Type B pancreatic cell (in vitro differentiated cells): ENCODE data around the gene OR4D9. TPM values are rescaled to one million over a fixed set of nuclear protein-coding genes. Genes with fewer than 3 reads are reported as not detected.

Source experiments
- DNase-seq: peaks from one replicate; pipeline ENCODE4 v3.0.0; 2021; ENCODE audit warnings: mixed read lengths; ENCODE audit not compliant: unreplicated experiment; ENCODE audit errors: extremely low spot score
- H3K27ac Mint-ChIP-seq: 2 replicates; pipeline ENCODE4 v1.8.0; 2021; ENCODE audit warnings: mild to moderate bottlenecking, mixed read lengths
- H3K27me3 Mint-ChIP-seq: 2 replicates; pipeline ENCODE4 v1.8.0; 2021; ENCODE audit warnings: mixed read lengths
- H3K36me3 Mint-ChIP-seq: 2 replicates; pipeline ENCODE4 v1.8.0; 2021; ENCODE audit warnings: mixed read lengths
- H3K4me1 Mint-ChIP-seq: one replicate; pipeline ENCODE4 v1.8.0; 2021; ENCODE audit warnings: mixed read lengths; ENCODE audit not compliant: unreplicated experiment
- H3K4me3 Mint-ChIP-seq: 2 replicates; pipeline ENCODE4 v1.8.0; 2021; ENCODE audit warnings: mild to moderate bottlenecking, mixed read lengths
- H3K9me3 Mint-ChIP-seq: 2 replicates; pipeline ENCODE4 v1.8.0; 2021; ENCODE audit warnings: mixed read lengths
- CTCF ChIP-seq: fragments of 200-600 bp; sonication (generic); conservative IDR thresholded peaks from 2 replicates; pipeline ENCODE4 v1.5.0; 2021; ENCODE audit warnings: antibody characterized with exemption, mild to moderate bottlenecking
- total RNA-seq: library from RNA; stranded (reverse); gene quantifications from 2 replicates; pipeline ENCODE4 v1.2.1, GENCODE V29; 2021; ENCODE audit warnings: low replicate concordance

OR4D9 gene
- total RNA-seq, 1 donor from 2014 or later = not detected

- TF ChIP-seq CTCF = no peak
- Mint-ChIP-seq H3K27me3 (peaks cover 13% of the 10 kb centered on the region), H3K9me3 (no peaks in the 10 kb centered on the region), H3K36me3 (no peaks in the 10 kb centered on the region), H3K27ac (peak overlapping the region; percentile 98), H3K4me1 (peaks cover 33% of the 10 kb centered on the region), H3K4me3 (peak overlapping the region; percentile 88)
- peak; percentile 82 for DNase-seq
Observed at GRCh38 chr11:59550842-59551658, 39.7 kb downstream of the OR4D9 start.

- no peak for TF ChIP-seq CTCF
- peak overlapping the region; percentile 88 for H3K4me3 Mint-ChIP-seq
- H3K27me3 Mint-ChIP-seq = peaks cover 17% of the 10 kb centered on the region
- no peaks in the 10 kb centered on the region for H3K9me3 Mint-ChIP-seq
- H3K4me1 Mint-ChIP-seq = peaks cover 39% of the 10 kb centered on the region
- H3K36me3 Mint-ChIP-seq = no peaks in the 10 kb centered on the region
- DNase-seq = no peak
- peak overlapping the region; percentile 98 for H3K27ac Mint-ChIP-seq
Observed at GRCh38 chr11:59551659-59552521, 40.6 kb downstream of the OR4D9 start.

- Mint-ChIP-seq H3K4me3 (peak overlapping the region; percentile 82), H3K27me3 (peaks cover 19% of the 10 kb centered on the region), H3K36me3 (no peaks in the 10 kb centered on the region), H3K27ac (peak overlapping the region; percentile 79), H3K9me3 (no peaks in the 10 kb centered on the region), H3K4me1 (peaks cover 44% of the 10 kb centered on the region)
- no peak for DNase-seq
- no peak for TF ChIP-seq CTCF
Observed at GRCh38 chr11:59552844-59553243, 41.5 kb downstream of the OR4D9 start.

GRCh38 chr11:59553323-59553722, 42.0 kb downstream of the OR4D9 start:
- no peak for TF ChIP-seq CTCF
- H3K4me3 Mint-ChIP-seq = peak overlapping the region; percentile 46
- DNase-seq = no peak
- peaks cover 19% of the 10 kb centered on the region for H3K27me3 Mint-ChIP-seq
- no peak overlapping the region for H3K27ac Mint-ChIP-seq
- H3K4me1 Mint-ChIP-seq = peaks cover 40% of the 10 kb centered on the region
- H3K9me3 Mint-ChIP-seq = no peaks in the 10 kb centered on the region
- no peaks in the 10 kb centered on the region for H3K36me3 Mint-ChIP-seq

- Mint-ChIP-seq H3K27ac (peak overlapping the region; percentile 90), H3K27me3 (peaks cover 24% of the 10 kb centered on the region), H3K4me3 (peak overlapping the region; percentile 89), H3K4me1 (peaks cover 33% of the 10 kb centered on the region), H3K9me3 (no peaks in the 10 kb centered on the region), H3K36me3 (peaks cover 4% of the 10 kb centered on the region)
- DNase-seq = no peak
- TF ChIP-seq CTCF = no peak
Observed at GRCh38 chr11:59555601-59556114, 44.3 kb downstream of the OR4D9 start.
